Progenitor cell of endocrine pancreas (in vitro differentiated cells): ENCODE measurements around the gene MCM6. TPM values are rescaled to one million over a fixed set of nuclear protein-coding genes. Genes with fewer than 3 reads are reported as not detected.

Experiments used
- DNase-seq: peaks from one replicate; pipeline ENCODE4 v3.0.0; 2021; ENCODE audit warnings: low spot score; ENCODE audit not compliant: unreplicated experiment
- H3K27ac Mint-ChIP-seq: 2 replicates; pipeline ENCODE4 v1.8.0; 2021; ENCODE audit warnings: mild to moderate bottlenecking, moderate library complexity, mixed read lengths
- H3K27me3 Mint-ChIP-seq: 2 replicates; pipeline ENCODE4 v1.8.0; 2021; ENCODE audit warnings: mixed read lengths
- H3K36me3 Mint-ChIP-seq: 2 replicates; pipeline ENCODE4 v1.8.0; 2022; ENCODE audit warnings: mixed read lengths; ENCODE audit not compliant: insufficient read depth
- H3K4me1 Mint-ChIP-seq: 2 replicates; pipeline ENCODE4 v1.8.0; 2021; ENCODE audit warnings: low read depth, mixed read lengths
- H3K4me3 Mint-ChIP-seq: 2 replicates; pipeline ENCODE4 v1.8.0; 2021; ENCODE audit warnings: low read depth, mild to moderate bottlenecking, moderate library complexity, mixed read lengths
- H3K9me3 Mint-ChIP-seq: 2 replicates; pipeline ENCODE4 v1.8.0; 2021; ENCODE audit warnings: low read depth, mixed read lengths
- CTCF ChIP-seq: fragments of 200-600 bp; sonication (generic); IDR thresholded peaks from one replicate; pipeline ENCODE4 v1.5.0; 2021; ENCODE audit warnings: antibody characterized with exemption, mild to moderate bottlenecking; ENCODE audit not compliant: unreplicated experiment
- total RNA-seq: library from RNA; stranded (reverse); gene quantifications from 2 replicates; pipeline ENCODE4 v1.2.1, GENCODE V29; 2021

Gene MCM6
- total RNA-seq, 1 donor from 2014 or later, result 51.9 TPM

- Mint-ChIP-seq H3K4me1 (peaks cover 7% of the 10 kb centered on the region), H3K4me3 (no peak overlapping the region), H3K9me3 (no peaks in the 10 kb centered on the region), H3K36me3 (peaks cover 38% of the 10 kb centered on the region), H3K27ac (no peak overlapping the region), H3K27me3 (no peaks in the 10 kb centered on the region)
- no peak for DNase-seq
- no peak for TF ChIP-seq CTCF
These were observed 27.2 kb downstream of the MCM6 start for GRCh38 chr2:135849087-135849486.

GRCh38 chr2:135845997-135846396, 30.2 kb downstream of the MCM6 start:
- H3K9me3 Mint-ChIP-seq, result no peaks in the 10 kb centered on the region
- no peaks in the 10 kb centered on the region for H3K27me3 Mint-ChIP-seq
- DNase-seq, result no peak
- no peak overlapping the region for H3K27ac Mint-ChIP-seq
- peaks cover 48% of the 10 kb centered on the region for H3K36me3 Mint-ChIP-seq
- no peak for TF ChIP-seq CTCF
- H3K4me1 Mint-ChIP-seq, result peaks cover 4% of the 10 kb centered on the region
- H3K4me3 Mint-ChIP-seq, result no peak overlapping the region

- peaks cover 1% of the 10 kb centered on the region for H3K4me1 Mint-ChIP-seq
- no peak overlapping the region for H3K4me3 Mint-ChIP-seq
- TF ChIP-seq CTCF, result no peak
- H3K36me3 Mint-ChIP-seq, result peaks cover 44% of the 10 kb centered on the region
- no peaks in the 10 kb centered on the region for H3K9me3 Mint-ChIP-seq
- DNase-seq, result no peak
- H3K27ac Mint-ChIP-seq, result no peak overlapping the region
- H3K27me3 Mint-ChIP-seq, result no peaks in the 10 kb centered on the region
These were observed 31.0 kb downstream of the MCM6 start for GRCh38 chr2:135845257-135845656.

GRCh38 chr2:135844301-135844895, 31.8 kb downstream of the MCM6 start:
- no peak overlapping the region for H3K27ac Mint-ChIP-seq
- TF ChIP-seq CTCF, result no peak

GRCh38 chr2:135843671-135844070, 32.6 kb downstream of the MCM6 start:
- Mint-ChIP-seq H3K27ac (peak overlapping the region; percentile 39), H3K36me3 (peaks cover 35% of the 10 kb centered on the region), H3K9me3 (no peaks in the 10 kb centered on the region), H3K27me3 (no peaks in the 10 kb centered on the region), H3K4me3 (no peak overlapping the region), H3K4me1 (no peaks in the 10 kb centered on the region)
- no peak for DNase-seq
- TF ChIP-seq CTCF, result no peak

More at GRCh38 chr2:135844301-135844895, 31.8 kb downstream of the MCM6 start:
- peaks cover 40% of the 10 kb centered on the region for H3K36me3 Mint-ChIP-seq
- no peaks in the 10 kb centered on the region for H3K4me1 Mint-ChIP-seq
- H3K27me3 Mint-ChIP-seq, result no peaks in the 10 kb centered on the region
- H3K9me3 Mint-ChIP-seq, result no peaks in the 10 kb centered on the region
- H3K4me3 Mint-ChIP-seq, result no peak overlapping the region
- DNase-seq, result no peak
